ENCODE data around the gene HNRNPF. TPM values are rescaled to one million over a fixed set of nuclear protein-coding genes. Genes with fewer than 3 reads are reported as not detected.
A peak's percentile ranks its signal among the peaks of the same experiment; 100 is the strongest.

Gene HNRNPF
- polyA plus RNA-seq, 1 donor (not counting 4 experiments of a cell fraction or from before 2014, with no cell fraction given), result 238 TPM

DNA sequence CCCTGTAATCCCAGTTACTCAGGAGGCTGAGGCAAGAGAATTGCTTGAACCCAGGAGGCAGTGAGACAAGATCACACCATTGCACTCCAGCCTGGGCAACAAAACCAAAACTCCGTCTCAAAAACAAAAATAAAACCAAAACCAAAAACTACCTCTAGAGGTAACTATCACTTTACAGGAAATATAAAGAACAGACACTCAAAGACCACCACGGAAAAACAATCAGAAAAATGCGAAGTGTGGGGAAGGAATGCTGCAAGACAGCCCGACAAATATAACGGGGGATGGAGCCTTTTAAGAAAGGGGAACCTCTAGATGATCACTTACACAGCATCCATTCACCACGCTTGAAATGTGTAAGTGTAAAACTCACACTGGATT, 4.3 kb downstream of the HNRNPF start:
- TF ChIP-seq, protein P1, sequence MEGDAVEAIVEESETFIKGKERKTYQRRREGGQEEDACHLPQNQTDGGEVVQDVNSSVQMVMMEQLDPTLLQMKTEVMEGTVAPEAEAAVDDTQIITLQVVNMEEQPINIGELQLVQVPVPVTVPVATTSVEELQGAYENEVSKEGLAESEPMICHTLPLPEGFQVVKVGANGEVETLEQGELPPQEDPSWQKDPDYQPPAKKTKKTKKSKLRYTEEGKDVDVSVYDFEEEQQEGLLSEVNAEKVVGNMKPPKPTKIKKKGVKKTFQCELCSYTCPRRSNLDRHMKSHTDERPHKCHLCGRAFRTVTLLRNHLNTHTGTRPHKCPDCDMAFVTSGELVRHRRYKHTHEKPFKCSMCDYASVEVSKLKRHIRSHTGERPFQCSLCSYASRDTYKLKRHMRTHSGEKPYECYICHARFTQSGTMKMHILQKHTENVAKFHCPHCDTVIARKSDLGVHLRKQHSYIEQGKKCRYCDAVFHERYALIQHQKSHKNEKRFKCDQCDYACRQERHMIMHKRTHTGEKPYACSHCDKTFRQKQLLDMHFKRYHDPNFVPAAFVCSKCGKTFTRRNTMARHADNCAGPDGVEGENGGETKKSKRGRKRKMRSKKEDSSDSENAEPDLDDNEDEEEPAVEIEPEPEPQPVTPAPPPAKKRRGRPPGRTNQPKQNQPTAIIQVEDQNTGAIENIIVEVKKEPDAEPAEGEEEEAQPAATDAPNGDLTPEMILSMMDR (optimal IDR thresholded peaks at IDR 0.05 in 1 of 3, IDR thresholded peaks at IDR 0.05 in 1 of 3, conservative IDR thresholded peaks at IDR 0.05 in 1 of 3; ENCODE audit: extremely low read depth in 1 of 3, insufficient read depth in 2 of 3, low read length in 3 of 3), result no peak
- TF ChIP-seq EZH2 (IDR thresholded peaks at IDR 0.05; ENCODE audit: low read length), result no peak
- H4K20me1 ChIP-seq (ENCODE audit: control insufficient read depth, extremely low read depth, insufficient read depth, low read length), result peaks cover 41% of the 10 kb centered on the region

DNA sequence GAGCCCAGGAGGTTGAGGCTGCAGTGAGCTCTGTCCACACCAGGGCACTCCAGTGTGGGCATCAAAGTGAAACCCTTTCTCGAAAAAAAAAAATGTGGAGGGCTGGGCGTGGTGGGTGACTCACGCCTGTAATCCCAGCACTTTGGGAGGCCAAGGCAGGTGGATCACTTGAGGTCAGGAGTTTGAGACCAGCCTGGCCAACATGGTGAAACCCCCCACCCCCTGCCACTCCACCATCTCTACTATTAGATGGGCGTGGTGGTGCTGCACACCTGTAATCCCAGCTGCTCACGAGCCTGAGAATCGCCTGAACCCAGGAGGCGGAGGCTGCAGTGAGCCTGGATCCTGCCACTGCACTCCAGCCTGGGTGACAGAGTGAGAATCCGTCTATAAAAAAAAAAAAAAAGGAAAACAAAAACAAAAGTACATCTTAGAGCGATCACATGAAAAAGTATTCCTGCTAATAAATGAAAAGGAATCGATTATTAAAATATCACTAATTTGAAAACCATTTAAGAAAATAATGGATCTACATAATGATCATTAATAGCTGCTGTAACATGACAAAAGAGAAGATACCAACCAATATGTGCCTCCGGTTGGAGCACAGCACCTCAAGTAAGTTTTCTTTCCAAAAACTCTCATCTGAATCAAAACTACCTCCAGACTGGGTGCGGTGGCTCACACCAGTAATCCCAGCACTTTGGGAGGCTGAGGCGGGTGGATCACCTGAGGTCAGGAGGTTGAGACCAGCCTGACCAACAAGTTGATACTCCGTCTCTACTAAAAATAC, 4.9 kb downstream of the HNRNPF start:
- H3K9ac ChIP-seq (ENCODE audit: control insufficient read depth, extremely low read depth, insufficient read depth, low read length), result no peak overlapping the region
- peaks cover 95% of the 10 kb centered on the region for H3K79me2 ChIP-seq (ENCODE audit: control insufficient read depth, insufficient read depth, low read length)
- dilution Hi-C loops (cut with MboI; ENCODE audit: extremely low pct_ligation_motif_present, low sequenced_read_pairs), result no loop called here
- no peaks in the 10 kb centered on the region for H3K9me3 ChIP-seq (ENCODE audit: control insufficient read depth, low read depth, low read length)
- peak overlapping the region in 1 of 3 experiments; percentile 25 for H3K4me3 ChIP-seq (ENCODE audit: control insufficient read depth in 2 of 3, extremely low read depth in 1 of 3, insufficient read depth in 2 of 3, low read depth in 1 of 3, low read length in 3 of 3)
- H2AFZ ChIP-seq (ENCODE audit: control insufficient read depth, low read length), result no peak overlapping the region
- H3K9me1 ChIP-seq (ENCODE audit: control insufficient read depth, extremely low read depth, insufficient read depth, low read length), result no peaks in the 10 kb centered on the region
- H3K4me2 ChIP-seq (ENCODE audit: control insufficient read depth, extremely low read depth, insufficient read depth, low read depth, low read length), result peak overlapping the region; percentile 68
- peaks cover 55% of the 10 kb centered on the region for H3K4me1 ChIP-seq (ENCODE audit: control insufficient read depth, extremely low read depth, insufficient read depth, low read length)
- H4K20me1 ChIP-seq (ENCODE audit: control insufficient read depth, extremely low read depth, insufficient read depth, low read length), result peaks cover 46% of the 10 kb centered on the region
- TF ChIP-seq EZH2 (IDR thresholded peaks at IDR 0.05; ENCODE audit: low read length), result no peak
- TF ChIP-seq, protein P1 (optimal IDR thresholded peaks at IDR 0.05 in 1 of 3, IDR thresholded peaks at IDR 0.05 in 1 of 3, conservative IDR thresholded peaks at IDR 0.05 in 1 of 3; ENCODE audit: extremely low read depth in 1 of 3, insufficient read depth in 2 of 3, low read length in 3 of 3), result no peak
- H3K27me3 ChIP-seq (ENCODE audit: control insufficient read depth, extremely low read depth, insufficient read depth, low read length), result no peaks in the 10 kb centered on the region
- FAIRE-seq, result no peak
- H3K27ac ChIP-seq (ENCODE audit: control insufficient read depth, insufficient read depth, low read length), result peak overlapping the region; percentile 17
- no peak for DNase-seq (ENCODE audit: low read depth, low spot score)
- H3K36me3 ChIP-seq (ENCODE audit: control insufficient read depth in 2 of 2, extremely low read depth in 1 of 2, insufficient read depth in 2 of 2, low read length in 2 of 2), result peaks cover 3 to 19% of the 10 kb centered on the region in 2 experiments

More for the DNA sequence above, 4.3 kb downstream of the HNRNPF start:
- Histone ChIP-seq H3K4me2 (ENCODE audit: control insufficient read depth, extremely low read depth, insufficient read depth, low read depth, low read length) (peak overlapping the region; percentile 68), H3K9ac (ENCODE audit: control insufficient read depth, extremely low read depth, insufficient read depth, low read length) (no peak overlapping the region), H3K9me3 (ENCODE audit: control insufficient read depth, low read depth, low read length) (no peaks in the 10 kb centered on the region), H3K27me3 (ENCODE audit: control insufficient read depth, extremely low read depth, insufficient read depth, low read length) (no peaks in the 10 kb centered on the region), H3K4me1 (ENCODE audit: control insufficient read depth, extremely low read depth, insufficient read depth, low read length) (peaks cover 49% of the 10 kb centered on the region), H3K4me3 (ENCODE audit: control insufficient read depth in 2 of 3, extremely low read depth in 1 of 3, insufficient read depth in 2 of 3, low read depth in 1 of 3, low read length in 3 of 3) (peak overlapping the region in 1 of 3 experiments; percentile 32), H3K79me2 (ENCODE audit: control insufficient read depth, insufficient read depth, low read length) (peaks cover 89% of the 10 kb centered on the region), H2AFZ (ENCODE audit: control insufficient read depth, low read length) (no peak overlapping the region), H3K36me3 (ENCODE audit: control insufficient read depth in 2 of 2, extremely low read depth in 1 of 2, insufficient read depth in 2 of 2, low read length in 2 of 2) (peaks cover 2 to 19% of the 10 kb centered on the region in 2 experiments), H3K27ac (ENCODE audit: control insufficient read depth, insufficient read depth, low read length) (peak overlapping the region; percentile 10), H3K9me1 (ENCODE audit: control insufficient read depth, extremely low read depth, insufficient read depth, low read length) (no peaks in the 10 kb centered on the region)
- FAIRE-seq (no peak), DNase-seq (ENCODE audit: low read depth, low spot score) (no peak)
- dilution Hi-C loops (cut with MboI; ENCODE audit: extremely low pct_ligation_motif_present, low sequenced_read_pairs), result no loop called here

All from keratinocyte (primary cell).